NCI-H345 treated with DMSO at 0.1 percent for 48 hours (cell line): ENCODE results near the gene SPHK2.

Experiments
- DNase-seq: peaks from one replicate; lab custom pipeline; 2025; ENCODE audit not compliant: unreplicated experiment; lab: John Stamatoyannopoulos, UW

The SPHK2 gene

DNA sequence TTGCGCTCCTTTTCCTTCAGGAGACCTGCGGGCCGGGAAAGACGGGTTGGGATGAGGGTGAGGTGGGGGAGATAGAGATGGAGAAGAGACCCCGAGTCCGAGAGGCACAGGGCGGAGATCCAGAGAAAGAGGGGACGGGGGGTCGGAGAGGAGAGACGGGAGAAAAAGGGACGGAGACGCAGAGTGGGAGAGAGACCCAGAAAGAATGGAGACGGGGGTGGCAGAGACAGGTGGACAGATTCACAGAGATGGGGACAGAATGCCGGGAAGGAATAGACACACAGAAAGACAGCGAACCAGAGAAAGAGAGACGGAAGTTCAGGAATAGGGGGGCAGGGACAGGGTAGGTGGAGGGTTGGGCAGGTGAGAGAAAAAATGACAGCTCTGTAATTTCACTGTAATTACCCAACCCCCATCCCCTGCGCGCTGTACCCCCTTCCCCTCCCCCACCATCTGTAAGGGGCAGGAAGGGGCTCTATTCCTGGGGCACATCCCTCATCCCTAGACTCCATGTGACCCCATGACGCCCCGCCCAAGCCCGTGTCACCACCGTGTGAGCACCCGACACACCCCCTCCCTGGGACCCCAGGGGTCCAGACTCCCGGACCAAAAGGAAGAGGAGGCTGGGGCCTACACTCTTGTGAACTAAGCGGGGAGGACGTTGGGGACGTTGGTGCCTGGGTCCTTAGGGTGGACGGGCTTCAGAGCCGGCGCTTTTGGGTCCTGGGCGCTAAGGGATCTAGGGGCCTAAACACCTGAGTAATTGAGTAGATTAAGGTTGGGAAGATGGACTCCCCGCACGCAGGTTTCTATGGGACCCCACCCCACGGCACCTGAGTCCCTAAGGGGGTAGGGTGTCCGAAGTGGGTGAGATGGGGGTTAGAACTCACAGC lies 16.9 kb downstream of the SPHK2 start:
- no peak for DNase-seq

DNA sequence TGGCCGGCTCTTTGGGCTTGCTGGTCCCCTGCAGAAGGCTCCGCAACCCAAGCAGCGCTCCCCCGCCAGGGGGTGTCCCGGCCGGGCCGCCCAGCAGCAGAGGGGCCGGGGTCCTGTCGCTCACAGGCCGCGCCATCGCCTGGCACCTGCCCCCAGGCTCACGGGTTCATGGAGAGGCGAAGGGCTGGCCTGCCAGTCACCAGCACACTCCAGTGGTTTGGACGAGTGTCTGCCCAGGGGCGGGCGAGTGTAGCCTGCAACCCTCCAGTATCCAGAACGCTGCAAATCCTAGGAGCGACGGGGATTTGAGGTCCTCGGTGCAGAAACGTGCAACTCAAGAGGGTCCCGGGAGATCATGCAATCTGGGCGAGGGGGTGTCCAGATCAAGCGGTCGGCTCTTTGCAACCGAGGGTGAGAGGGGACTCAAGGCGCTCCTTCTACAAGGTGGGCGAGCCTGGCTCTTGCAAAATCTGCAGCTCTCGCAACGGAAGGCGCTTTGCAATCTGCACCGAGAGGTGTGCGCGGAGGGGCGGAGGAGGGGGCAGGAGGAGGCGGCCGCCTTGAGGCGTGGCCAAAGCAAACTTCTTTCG lies 17.6 kb downstream of the SPHK2 start, which contains the start of gene DBP:
TSS of gene DBP (minus strand) at position 521 of the 590 bp plus-strand sequence. CDS start at position 136, 385 bp downstream.
- no peak for DNase-seq

DNA sequence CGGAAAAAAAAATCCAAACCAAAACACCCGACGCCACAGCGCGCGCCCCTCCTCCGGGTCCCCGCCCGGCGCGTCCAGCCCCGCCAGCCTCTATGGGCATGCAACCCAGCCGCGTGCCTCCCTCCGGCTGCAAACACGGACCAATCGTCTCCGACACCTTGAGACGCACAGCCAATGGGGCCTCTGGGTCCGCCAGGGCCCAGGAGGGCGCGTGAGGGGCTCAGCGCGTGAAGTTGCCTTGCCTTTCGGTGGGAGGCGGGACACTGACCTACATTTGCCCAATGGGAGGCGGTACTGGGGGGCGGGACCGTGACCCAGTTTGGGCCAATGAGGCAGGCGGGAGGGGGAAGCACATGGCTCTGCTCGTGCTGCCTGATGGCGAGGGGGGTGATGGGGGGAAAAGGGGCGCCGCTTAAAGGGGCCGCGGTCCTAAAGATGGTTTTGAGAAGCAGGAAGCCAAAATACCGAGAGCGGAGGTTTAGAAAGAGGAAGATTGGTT lies 18.2 kb downstream of the SPHK2 start:
- peak; percentile 72 for DNase-seq

DNA sequence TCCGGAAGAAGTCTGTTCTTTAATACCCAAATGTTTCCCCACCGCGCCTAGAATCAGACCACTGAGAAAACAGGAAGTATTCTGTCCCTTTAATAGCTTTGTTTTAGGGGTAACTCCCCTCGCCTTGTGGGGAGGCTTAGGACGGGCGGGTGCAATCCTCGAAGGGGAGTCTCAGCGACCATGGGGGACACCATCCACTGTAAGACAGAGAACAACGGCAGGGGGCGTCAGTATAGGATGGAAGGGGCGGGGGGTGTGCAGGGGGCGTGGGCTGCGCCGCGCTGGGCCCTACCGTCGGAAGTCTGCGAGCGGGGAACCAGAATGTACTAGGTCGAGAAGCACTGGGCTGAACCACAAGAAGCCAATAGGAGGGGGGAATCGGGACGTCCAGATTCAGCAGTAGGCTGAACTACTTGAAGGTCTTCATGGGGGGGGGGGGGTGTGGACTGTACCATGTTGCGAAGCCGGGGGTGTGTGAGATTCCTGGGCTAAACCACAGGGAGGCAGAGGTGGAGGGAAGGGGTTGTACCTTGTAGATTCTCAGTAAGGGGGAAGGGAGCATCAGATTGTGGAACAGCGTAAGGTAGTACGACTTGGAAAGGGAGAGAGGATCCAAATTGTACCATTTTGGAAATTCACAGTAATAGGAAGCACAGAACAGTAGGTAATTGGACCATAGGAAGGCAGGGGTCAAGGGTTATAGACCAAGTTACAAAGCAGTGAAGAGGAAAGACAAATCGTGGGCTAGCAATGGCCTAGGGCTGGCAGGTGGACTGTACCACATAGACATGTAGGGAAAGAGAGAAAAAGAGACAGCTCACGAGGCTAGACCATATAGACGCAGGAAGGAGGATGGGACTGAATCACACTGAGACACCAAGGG lies 18.9 kb downstream of the SPHK2 start:
- DNase-seq, result peak; percentile 37

DNA sequence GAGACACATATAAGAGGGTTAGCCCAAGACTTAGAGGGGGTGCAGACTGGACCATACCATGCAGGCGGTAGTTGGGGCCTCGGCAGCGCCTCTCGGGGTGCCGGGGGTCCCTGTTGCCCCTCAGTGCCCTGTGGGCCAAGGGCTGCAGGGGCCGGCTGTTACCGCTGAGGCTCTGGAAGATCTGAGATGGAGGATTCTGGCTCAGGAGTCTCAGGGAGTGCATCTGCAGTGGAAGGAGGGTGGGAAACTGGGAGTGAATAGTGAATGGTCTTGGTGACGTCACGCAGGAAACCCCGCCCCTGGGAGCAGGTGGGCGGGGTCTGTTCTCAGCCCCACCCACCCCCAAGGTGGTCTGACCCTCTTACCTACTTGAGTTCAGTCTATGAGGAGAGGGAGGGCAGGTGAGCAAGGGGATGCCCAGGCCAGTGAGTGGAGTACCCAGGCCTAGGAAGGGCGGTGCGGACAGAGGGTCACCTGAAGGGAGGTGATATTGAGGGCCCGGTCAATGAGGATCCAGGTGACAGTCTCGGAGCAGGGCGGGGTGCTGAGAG lies 19.6 kb downstream of the SPHK2 start:
- no peak for DNase-seq

DNA sequence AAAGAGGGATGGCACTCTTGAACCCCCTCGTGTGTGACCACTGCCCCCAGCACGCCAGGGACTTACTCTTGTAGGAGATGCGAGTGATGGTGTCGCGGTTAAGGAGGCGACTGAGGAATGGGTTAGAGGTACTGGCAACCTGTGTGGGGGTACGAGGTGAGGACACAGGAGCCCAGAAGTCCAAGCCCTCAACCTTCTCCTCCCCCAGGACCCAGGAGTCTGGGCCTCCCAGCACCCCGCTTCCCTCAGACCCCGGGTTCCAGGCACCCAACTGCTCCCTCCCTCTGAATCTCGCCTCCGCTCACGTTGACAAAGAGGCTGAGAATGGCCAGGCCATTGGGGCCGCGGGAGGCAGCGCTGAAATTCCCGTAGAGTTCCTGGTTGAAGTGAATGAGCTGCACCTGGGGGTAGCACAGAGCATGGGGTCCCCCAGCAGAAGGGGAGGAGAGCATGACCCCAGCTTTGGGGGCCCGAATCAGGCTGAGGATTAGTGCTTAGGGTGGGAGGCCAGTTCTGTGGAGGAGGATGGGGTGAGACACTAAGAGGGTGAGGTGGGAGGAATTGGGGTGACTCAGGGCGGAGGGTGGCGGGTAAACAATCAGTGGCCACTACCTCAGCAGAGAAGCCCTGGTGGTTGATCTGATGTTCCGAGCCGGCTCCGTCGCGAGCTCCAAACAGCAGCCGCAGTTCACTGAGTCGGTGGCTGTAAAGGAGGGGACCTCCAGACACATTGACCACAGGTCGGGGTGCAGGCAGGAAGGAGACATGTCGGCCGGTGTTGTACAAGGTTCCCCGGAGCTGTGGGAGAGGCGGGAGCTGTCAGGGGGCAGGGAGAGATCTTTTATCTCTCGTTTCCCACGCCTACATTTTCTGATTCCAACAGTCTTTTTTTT lies 20.4 kb downstream of the SPHK2 start:
- DNase-seq, result no peak

DNA sequence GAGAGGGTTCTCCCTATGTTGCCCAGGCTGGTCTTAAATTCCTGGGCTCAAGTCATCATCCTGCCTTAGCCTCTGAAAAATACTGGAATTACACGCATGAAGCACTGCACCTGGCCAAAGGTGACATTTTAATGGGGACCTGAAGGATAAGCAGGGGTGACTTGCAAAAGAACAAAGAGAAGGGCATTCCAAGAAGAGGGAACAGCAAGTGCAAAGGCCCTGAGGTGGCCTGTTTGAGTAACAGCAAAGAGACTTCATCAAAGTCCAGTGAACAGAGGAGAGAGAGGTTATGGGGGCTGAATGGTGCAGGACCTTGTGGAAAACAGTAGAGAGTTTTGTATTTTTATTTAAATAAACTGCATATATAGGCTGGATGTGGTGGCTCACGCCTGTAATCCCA lies 22.5 kb downstream of the SPHK2 start:
- DNase-seq, result no peak

DNA sequence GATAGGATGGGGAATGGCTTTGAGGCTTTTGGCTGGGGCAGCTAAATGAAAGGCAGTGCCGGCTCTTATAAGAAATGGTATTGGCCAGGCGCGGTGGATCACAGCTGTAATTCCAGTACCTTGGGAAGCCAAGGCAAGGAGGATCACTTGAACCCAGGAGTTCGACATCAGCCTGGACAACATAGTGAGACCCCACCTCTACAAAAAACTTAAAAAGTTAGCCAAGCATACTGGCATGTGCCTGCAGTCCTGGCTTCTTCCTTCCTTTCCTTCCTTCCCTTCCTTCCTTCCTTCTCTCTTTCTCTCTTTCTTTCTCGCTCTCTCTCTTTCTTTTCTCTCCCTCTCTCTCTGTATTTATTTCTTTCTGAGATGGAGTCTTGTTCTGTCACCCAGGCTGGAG lies 23.6 kb downstream of the SPHK2 start:
- no peak for DNase-seq

DNA sequence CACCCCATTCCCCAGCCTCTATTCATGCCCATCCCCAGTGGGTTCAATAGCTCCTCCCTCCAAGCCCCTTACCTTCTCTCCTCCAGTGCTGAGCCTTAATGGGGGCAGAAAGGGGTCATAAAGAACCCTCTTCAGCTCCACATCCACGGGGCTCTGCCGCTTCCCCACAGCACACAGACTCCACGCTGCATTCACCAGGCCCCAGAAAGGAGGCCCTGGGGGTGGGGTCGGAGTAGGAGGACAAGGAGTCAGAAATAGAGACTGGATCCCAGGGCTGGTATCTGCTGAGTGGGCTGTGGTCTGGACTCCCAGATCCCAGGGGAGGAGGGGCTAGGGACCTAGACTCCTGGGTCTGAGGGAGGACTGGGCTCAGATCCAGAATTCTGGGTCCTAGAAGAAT lies 25.0 kb downstream of the SPHK2 start:
- DNase-seq, result no peak

DNA sequence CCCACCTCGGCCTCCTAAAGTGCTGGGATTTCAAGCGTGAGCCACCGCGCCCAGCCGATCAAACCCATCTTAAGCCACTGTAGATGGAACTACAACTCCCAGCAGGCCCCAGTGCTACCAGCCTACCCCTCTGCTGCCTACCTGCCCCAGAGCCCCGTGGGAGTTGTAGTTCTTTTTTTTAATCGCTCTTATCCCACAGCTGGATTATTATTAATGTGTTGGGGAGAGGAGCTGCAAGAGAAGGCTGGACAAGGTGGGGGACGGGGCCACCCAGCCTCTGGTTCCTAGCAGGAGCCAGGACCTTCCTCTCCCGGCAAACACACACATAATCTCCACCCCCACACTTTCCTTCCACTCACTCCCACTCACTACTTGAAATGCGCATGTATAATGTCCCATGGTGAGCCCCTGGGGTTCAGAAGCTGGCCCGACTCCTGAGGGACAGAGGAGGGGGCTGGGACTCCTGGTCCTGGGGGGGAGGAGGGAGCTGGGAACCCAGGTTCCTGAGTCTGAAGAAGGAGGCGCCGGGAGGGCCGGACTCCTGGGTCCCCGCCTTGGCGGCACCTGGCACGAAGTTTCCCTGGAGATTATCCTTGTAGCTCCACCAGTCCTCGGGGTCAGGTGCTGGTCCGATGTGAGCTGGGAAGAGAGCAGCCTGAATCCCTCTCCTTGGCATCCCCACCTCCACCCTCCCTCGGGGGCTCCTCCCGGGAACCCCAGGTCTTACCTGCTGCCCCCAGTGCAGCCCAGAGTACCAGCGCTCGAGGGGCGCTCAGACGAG lies 25.7 kb downstream of the SPHK2 start:
- DNase-seq, result peak; percentile 13

DNA sequence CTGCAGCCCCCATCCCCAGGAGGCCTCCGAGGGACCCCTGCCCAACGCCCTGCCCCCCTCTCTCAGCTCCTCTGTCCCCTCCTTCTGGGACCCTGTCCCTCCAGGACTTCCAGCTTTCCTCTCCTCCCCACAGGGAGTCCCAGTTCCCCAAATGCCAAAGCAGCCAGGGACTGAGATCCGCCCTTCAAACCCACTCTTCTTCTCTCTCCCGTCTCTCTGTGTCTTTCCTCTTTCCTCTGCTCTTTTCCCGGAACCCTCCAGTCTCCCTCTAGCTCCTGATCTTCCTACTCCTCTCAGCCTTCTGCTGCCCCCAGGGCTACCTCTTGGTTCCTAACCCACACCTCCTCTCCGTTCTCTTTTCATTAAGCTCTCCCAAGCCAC lies 26.3 kb downstream of the SPHK2 start:
- no peak for DNase-seq

DNA sequence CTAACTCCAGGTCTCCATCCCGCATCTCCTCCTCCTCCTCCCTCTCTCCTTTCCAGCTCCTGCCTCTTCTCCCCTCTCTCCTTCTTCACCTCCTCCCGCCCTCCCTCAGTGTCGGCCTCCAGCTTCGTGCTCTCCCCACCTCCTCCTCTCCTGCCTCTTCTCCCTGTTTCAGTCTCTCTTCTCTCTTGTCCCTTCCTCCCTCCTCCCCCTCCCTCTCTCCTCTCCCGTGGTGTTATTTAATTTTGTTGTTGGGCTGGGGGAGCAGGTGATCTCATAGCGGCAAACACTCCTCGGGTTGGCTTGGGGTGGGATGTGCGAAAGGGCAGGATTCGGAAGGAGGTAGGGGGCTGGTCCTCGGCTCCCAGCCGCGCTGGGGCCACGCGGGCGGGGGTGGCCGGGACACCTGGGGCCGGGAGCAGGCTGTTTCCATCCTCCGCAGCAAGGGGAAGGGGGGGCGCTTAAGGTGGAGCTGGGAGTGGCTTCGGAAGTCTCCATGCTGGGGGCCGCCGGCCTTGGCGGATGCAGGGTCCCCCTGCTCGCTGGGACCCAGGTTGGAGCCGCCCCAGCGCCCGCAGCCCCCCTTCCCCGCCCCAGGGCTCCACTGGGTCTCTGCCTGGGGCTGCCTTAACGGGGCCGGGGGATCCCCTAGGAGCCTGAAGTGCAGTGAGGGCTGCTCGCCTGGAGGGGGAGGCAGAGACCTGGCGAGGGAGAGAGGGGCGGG lies 26.9 kb downstream of the SPHK2 start, which contains the start of gene CA11:
TSS of gene CA11 (minus strand) at position 187 of the 721 bp plus-strand sequence. CDS start 555 bp downstream, outside the sequence.
- DNase-seq, result peak; percentile 71

DNA sequence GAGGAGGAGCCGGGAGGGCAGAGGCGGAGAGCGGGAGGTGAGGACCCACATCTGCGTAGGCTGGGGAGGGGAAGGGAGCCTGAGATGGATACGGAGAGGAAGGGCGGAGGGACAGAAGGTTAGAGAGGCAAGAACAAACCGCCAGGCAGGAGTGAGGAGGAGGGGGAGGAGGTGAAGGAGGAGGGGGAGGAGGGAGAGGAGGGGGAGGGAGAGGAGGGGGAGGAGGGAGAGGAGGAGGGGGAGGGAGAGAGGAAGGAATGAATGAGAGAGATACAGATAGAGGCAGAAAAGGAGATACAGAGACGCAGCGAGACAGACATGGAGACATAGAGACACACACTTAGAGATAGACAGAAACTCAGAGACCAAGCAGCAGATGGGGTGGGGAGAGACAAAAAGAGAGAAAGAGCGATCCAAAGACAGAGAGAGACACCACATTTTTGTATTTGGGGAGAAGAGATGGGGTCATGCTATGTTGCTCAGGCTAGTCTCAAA lies 27.5 kb downstream of the SPHK2 start:
- no peak for DNase-seq

DNA sequence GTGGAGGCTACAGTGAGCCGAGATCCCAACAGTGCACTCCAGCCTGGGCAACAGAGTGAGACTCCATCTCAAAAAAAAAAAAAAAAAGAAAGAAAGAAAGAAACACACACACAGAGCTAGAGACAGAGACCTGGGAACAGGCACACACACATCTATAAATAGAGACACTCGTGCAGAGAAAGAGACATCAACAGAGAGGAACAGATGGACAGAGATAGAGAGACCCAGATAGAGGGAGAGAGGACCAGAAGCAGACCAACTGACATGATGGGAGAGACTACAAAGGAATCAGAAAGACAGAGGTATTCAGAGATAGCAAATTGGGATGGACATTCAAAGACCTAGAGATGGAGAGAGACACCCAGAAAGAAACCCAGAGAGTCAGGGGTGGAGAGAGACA lies 28.8 kb downstream of the SPHK2 start:
- DNase-seq, result no peak

DNA sequence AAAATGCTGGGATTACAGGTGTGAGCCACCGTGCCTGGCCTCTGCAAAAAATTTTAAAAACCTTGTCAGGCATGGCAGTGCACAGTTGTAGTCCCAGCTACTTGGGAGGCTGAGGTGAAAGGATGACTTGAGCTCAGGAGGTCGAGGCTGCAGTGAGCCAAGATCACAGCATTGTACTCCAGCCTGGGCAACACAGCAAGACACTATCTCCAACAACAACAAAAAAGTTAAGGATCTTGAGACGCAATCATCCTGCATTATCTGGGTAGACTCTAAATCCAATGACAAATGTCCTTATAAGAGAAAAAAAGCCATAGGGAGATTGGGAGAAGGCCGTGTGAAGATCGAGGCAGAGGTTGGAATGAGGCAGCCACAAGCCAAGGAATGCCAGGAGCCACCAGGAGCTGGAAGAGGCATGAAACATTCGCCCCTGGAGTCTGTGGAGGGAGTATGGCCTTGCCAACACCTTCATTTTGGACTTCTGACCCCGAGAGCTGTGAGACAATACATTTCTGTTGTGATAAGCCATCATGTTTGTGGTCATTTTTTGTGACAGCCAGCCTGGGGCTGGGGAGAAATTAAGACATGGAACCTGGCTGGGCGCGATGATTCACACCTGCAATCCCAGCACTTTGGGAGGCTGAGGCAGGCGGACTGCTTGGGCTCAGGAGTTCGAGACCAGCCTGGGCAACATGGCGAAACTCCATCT lies 31.8 kb downstream of the SPHK2 start:
- no peak for DNase-seq

DNA sequence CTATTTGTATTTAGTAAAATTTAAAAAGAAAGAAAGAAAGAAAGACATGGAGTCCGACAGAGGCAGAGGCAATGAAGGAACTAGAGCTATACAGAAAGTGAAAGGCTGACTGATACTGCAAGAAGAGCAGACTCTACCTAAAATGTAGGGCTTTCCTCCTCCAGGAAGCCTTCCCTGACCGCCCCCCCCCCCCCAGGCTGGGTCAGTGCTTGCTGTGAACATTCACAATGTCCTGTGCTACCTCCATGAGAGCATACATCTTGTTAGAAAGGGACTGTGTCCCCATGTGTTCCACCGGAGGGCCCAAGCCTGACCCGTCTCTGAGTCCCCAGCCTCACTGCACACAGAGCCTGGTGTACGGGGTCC lies 32.4 kb downstream of the SPHK2 start:
- no peak for DNase-seq

DNA sequence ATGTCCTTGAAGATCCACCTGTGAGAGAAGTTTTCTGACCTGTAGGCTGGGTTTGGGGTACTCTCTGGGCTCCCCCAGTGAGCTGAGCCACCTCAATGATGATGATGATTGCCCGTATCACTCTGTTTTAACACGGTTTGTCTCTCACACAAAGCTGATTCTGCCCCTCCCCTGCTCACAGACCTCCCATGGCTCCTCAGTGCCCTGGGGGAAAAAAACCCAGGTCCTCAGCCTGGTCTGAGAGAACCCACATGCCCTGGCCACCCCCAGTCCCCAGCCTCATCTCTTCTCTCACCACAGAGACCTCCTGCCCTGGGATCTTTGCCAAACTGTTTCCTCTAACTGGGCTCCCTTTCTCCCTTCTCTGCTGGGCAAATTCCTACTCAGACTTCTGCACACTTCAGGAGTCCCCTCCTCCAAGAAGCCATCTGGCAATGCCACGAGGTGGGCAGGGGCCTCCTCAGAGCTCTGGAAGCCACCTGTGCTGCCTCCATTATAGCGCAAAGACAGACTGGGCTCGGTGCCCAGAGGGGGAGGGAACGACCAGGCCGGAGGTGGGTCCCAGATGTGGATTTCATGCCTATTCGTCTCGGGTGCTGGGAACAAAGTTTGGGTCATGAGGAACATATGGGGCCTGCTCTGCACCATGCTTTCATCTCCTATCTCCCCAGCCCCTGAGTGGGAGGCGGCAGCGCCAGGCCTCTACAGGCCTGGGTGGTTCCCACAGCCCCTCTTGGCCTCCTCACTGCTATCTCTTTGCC lies 35.2 kb downstream of the SPHK2 start:
- DNase-seq, result peak; percentile 11
